B cell (primary cell): ENCODE data around the gene VWA5A. TPM values are rescaled to one million over a fixed set of nuclear protein-coding genes. Genes with fewer than 3 reads are reported as not detected.
"Not testable (repeated sequence)": the region's sequence is repeated elsewhere in the genome, so short reads cannot be mapped to it uniquely, and the experiment has no call there.

Experiments
- ATAC-seq: fragments of 200-7000 bp; cut with Tn5 transposase; one replicate; pipeline ENCODE4 v1.10.0; 2021; ENCODE audit warnings: low read depth, mild to moderate bottlenecking, moderate number of reproducible peaks, moderate library complexity
- CTCF ChIA-PET: fragments of 350-600 bp; sonication (Branson Sonifier 250); formaldehyde crosslinking; loops from one replicate; lab custom pipeline; 2021; ENCODE audit warnings: antibody characterized with exemption, inconsistent platforms; lab: Charles Lee
- POLR2A ChIA-PET: fragments of 350-600 bp; sonication (Branson Sonifier 250); formaldehyde crosslinking; loops from one replicate; lab custom pipeline; 2021; ENCODE audit warnings: antibody characterized with exemption; lab: Charles Lee
- DNase-seq: peaks from one replicate; pipeline ENCODE4 v3.0.0; 2013
- H2AFZ ChIP-seq: 2 replicates; pipeline ENCODE4 v1.6.1; 2012; ENCODE audit warnings: mild to moderate bottlenecking, low read depth, low read length; ENCODE audit not compliant: insufficient read depth, poor library complexity, severe bottlenecking
- H3K27ac ChIP-seq, 2 donors: 1 replicate in 1 of 2; 2 replicates in 1 of 2; pipeline ENCODE4 v1.5.1; 2012 to 2013; ENCODE audit warnings: low read length in 2 of 2, mild to moderate bottlenecking in 2 of 2, moderate library complexity in 1 of 2
- H3K27me3 ChIP-seq, 4 experiments: fragments of 200-600 bp in 1 of 4; sonication (generic) in 1 of 4; replicated peaks in 1 of 4; 1 replicate in 2 of 4; 2 replicates in 2 of 4; pipeline versions ENCODE4 v1.6.1 to v1.7.0; 2013 to 2016; ENCODE audit warnings: low read length in 3 of 4, mild to moderate bottlenecking in 2 of 4, mixed read lengths in 1 of 4, moderate library complexity in 1 of 4; ENCODE audit not compliant: insufficient read depth in 4 of 4, control insufficient read depth in 3 of 4; ENCODE audit errors: control extremely low read depth in 1 of 4
- H3K36me3 ChIP-seq, 2 experiments: replicated peaks in 1 of 2; 1 replicate in 1 of 2; 2 replicates in 1 of 2; pipeline versions ENCODE4 v1.6.1 to v1.7.1; 2013; ENCODE audit warnings: low read length in 1 of 2; ENCODE audit not compliant: insufficient read depth in 2 of 2, control insufficient read depth in 1 of 2; ENCODE audit errors: control extremely low read depth in 1 of 2, extremely low read depth in 1 of 2
- H3K4me1 ChIP-seq, 2 donors: fragments of 200-600 bp in 1 of 2; sonication (generic) in 1 of 2; 1 replicate in 1 of 2; 2 replicates in 1 of 2; pipeline versions ENCODE4 v1.5.1 to v1.6.1; 2013 to 2017; ENCODE audit warnings: low read length in 2 of 2; ENCODE audit not compliant: control insufficient read depth in 2 of 2, insufficient read depth in 2 of 2
- H3K4me2 ChIP-seq: replicated peaks from 2 replicates; pipeline ENCODE3; 2012; ENCODE audit warnings: mild to moderate bottlenecking, low read depth, low read length; ENCODE audit not compliant: poor library complexity, severe bottlenecking
- H3K4me3 ChIP-seq, 5 experiments: fragments of 200-600 bp in 1 of 5; sonication (generic) in 1 of 5; 1 replicate in 3 of 5; 2 replicates in 2 of 5; pipeline versions ENCODE4 v1.5.1 to v1.7.0; 2011 to 2016; ENCODE audit warnings: low read length in 4 of 5, mild to moderate bottlenecking in 4 of 5, low read depth in 2 of 5, control low read depth in 1 of 5, moderate library complexity in 1 of 5; ENCODE audit not compliant: insufficient read depth in 1 of 5; ENCODE audit errors: control extremely low read depth in 1 of 5, extremely low read depth in 1 of 5
- H3K79me2 ChIP-seq: fragments of 200-600 bp; sonication (generic); one replicate; pipeline ENCODE4 v1.6.0; 2016; ENCODE audit warnings: low read length; ENCODE audit not compliant: control insufficient read depth, insufficient read depth
- H3K9ac ChIP-seq: fragments of 200-600 bp; sonication (generic); 2 replicates; pipeline ENCODE4 v1.6.1; 2017; ENCODE audit warnings: mild to moderate bottlenecking, low read length, moderate library complexity
- H3K9me3 ChIP-seq, 3 donors: one replicate each; pipeline versions ENCODE4 v1.6.1 to v1.7.1; 2013; ENCODE audit warnings: low read length in 2 of 3; ENCODE audit not compliant: control insufficient read depth in 2 of 3, insufficient read depth in 1 of 3; ENCODE audit errors: control extremely low read depth in 1 of 3
- H4K20me1 ChIP-seq: 2 replicates; pipeline ENCODE4 v1.6.0; 2012; ENCODE audit warnings: mild to moderate bottlenecking, low read length; ENCODE audit not compliant: insufficient read depth, control insufficient read depth, poor library complexity, severe bottlenecking
- H3K27ac Mint-ChIP-seq: one replicate; pipeline ENCODE4 v1.8.0; 2021; ENCODE audit warnings: mixed read lengths
- H3K27me3 Mint-ChIP-seq: one replicate; pipeline ENCODE4 v1.8.0; 2021; ENCODE audit warnings: mixed read lengths
- H3K4me1 Mint-ChIP-seq: one replicate; pipeline ENCODE4 v1.8.0; 2021; ENCODE audit warnings: mixed read lengths
- H3K4me3 Mint-ChIP-seq: one replicate; pipeline ENCODE4 v1.8.0; 2021; ENCODE audit warnings: mixed read lengths
- H3K9me3 Mint-ChIP-seq: one replicate; pipeline ENCODE4 v1.8.0; 2022; ENCODE audit warnings: mixed read lengths; ENCODE audit not compliant: insufficient read depth
- EZH2 ChIP-seq: IDR thresholded peaks from 2 replicates; pipeline ENCODE4 v1.6.1; 2012; ENCODE audit warnings: borderline replicate concordance, low read depth, mild to moderate bottlenecking, moderate library complexity, low read length; ENCODE audit not compliant: insufficient read depth, poor library complexity, severe bottlenecking
- WGBS: methylation state at CpG from one replicate; pipeline ENCODE4 v1.1.5; 2013; ENCODE audit warnings: missing lambda C conversion rate; ENCODE audit not compliant: insufficient coverage; 5-methylcytosine and 5-hydroxymethylcytosine counted together
- intact Hi-C: fragments of 100-400 bp; cut with micrococcal nuclease; formaldehyde crosslinking; loops from one replicate; pipeline ENCODE4 v1.10.0; 2022
- polyA plus RNA-seq: library from polyadenylated mRNA; depleted of rRNA; stranded (reverse); fragments of >200 nt; gene quantifications from 2 replicates; pipeline ENCODE4 v1.2.3, GENCODE V29; 2012
- total RNA-seq, 2 donors: library from RNA; stranded (reverse); fragments of 120-200 nt in 1 of 2; gene quantifications; 1 replicate in 1 of 2; 2 replicates in 1 of 2; pipeline versions ENCODE4 v1.2.3 to v1.2.4, GENCODE V29; 2013 to 2022
- TF ChIP-seq, protein P1 (sequence below): fragments of 200-600 bp; IDR thresholded peaks from one replicate; pipeline ENCODE4 v1.8.0; 2022; ENCODE audit warnings: antibody characterized with exemption, mild to moderate bottlenecking

The VWA5A gene
- total and polyA plus RNA-seq, 2 donors (not counting 1 experiment from before 2014, with no cell fraction given) = 4.9 to 6.3 TPM

DNA sequence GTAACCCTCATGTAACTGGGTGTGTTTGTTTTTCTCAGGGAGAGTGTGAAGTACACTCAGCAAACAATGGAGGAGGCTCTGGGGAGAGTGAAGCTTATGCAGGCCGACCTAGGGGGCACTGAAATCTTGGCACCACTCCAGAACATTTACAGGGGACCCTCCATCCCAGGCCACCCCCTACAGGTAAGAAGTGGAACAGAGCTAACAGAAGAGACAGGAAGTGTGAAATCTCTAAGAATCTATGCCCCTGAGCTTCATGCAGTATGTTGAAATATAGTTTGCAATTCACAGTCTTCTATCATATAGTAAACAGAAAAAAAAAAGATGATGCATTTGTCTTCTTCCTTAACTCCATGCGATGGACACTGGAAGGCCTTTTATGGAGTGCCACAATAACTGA lies 8.4 kb downstream of the VWA5A start:
- H3K4me1 Mint-ChIP-seq = no peaks in the 10 kb centered on the region
- H2AFZ ChIP-seq = no peak overlapping the region
- H3K9ac ChIP-seq = no peak overlapping the region
- ChIA-PET POLR2A (no interaction called here), CTCF (no interaction called here)
- ATAC-seq (no peak), DNase-seq (no peak)
- no peaks in the 10 kb centered on the region for H3K9me3 Mint-ChIP-seq
- no peak overlapping the region for H3K27ac Mint-ChIP-seq
- no peak overlapping the region for H3K4me3 ChIP-seq
- intact Hi-C loops = no loop called here
- no peaks in the 10 kb centered on the region for H3K9me3 ChIP-seq
- no peak overlapping the region for H3K27ac ChIP-seq
- no peak overlapping the region for H3K4me2 ChIP-seq
- H3K27me3 Mint-ChIP-seq = no peaks in the 10 kb centered on the region
- WGBS = no CpG with 5 or more reads among the region's 2 CpGs
- H3K4me1 ChIP-seq = no peaks in the 10 kb centered on the region
- H3K79me2 ChIP-seq = no peaks in the 10 kb centered on the region
- H3K27me3 ChIP-seq = no peaks in the 10 kb centered on the region
- no peak for TF ChIP-seq EZH2
- TF ChIP-seq, protein P1, sequence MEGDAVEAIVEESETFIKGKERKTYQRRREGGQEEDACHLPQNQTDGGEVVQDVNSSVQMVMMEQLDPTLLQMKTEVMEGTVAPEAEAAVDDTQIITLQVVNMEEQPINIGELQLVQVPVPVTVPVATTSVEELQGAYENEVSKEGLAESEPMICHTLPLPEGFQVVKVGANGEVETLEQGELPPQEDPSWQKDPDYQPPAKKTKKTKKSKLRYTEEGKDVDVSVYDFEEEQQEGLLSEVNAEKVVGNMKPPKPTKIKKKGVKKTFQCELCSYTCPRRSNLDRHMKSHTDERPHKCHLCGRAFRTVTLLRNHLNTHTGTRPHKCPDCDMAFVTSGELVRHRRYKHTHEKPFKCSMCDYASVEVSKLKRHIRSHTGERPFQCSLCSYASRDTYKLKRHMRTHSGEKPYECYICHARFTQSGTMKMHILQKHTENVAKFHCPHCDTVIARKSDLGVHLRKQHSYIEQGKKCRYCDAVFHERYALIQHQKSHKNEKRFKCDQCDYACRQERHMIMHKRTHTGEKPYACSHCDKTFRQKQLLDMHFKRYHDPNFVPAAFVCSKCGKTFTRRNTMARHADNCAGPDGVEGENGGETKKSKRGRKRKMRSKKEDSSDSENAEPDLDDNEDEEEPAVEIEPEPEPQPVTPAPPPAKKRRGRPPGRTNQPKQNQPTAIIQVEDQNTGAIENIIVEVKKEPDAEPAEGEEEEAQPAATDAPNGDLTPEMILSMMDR = no peak
- H4K20me1 ChIP-seq = no peaks in the 10 kb centered on the region
- no peak overlapping the region for H3K4me3 Mint-ChIP-seq
- peaks cover 0 to 27% of the 10 kb centered on the region in 2 experiments for H3K36me3 ChIP-seq

DNA sequence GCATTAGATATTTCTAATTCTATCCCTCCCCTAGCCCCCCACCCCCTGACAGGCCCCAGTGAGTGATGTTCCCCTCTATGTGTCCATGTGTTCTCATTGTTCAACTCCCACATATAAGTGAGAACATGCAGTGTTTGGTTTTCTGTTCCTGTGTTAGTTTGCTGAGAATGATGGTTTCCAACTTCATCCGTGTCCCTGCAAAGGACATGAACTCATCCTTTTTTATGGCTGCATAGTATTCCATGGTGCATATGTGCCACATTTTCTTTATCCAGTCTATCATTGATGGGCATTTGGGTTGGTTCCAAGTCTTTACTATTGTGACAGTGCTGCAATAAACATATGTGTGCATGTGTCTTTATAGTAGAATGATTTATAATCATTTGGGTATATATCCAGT lies 11.9 kb downstream of the VWA5A start:
- H3K9me3 Mint-ChIP-seq, H3K4me3 Mint-ChIP-seq, H3K4me1 ChIP-seq, CTCF ChIA-PET, H3K27me3 Mint-ChIP-seq, ATAC-seq, H3K79me2 ChIP-seq, H3K9me3 ChIP-seq, DNase-seq, H3K9ac ChIP-seq, H2AFZ ChIP-seq, H3K4me2 ChIP-seq, H3K4me3 ChIP-seq, H3K27me3 ChIP-seq, POLR2A ChIA-PET, H3K4me1 Mint-ChIP-seq, intact Hi-C loops, H3K27ac Mint-ChIP-seq, H4K20me1 ChIP-seq, H3K27ac ChIP-seq: not testable (repeated sequence)
- no CpG with 5 or more reads among the region's 1 CpG for WGBS
- peaks cover 0 to 21% of the 10 kb centered on the region in 2 experiments for H3K36me3 ChIP-seq
